OCI-LY1 (cell line): ENCODE data around the gene AAGAB.

Source experiments
- H2AFZ ChIP-seq: fragments of 200-600 bp; sonication (generic), shearing (Covaris generic); 2 replicates; pipeline ENCODE4 v1.6.0; 2014; ENCODE audit warnings: antibody characterized with exemption, mild to moderate bottlenecking, low read length
- H3F3A ChIP-seq: fragments of 200-600 bp; sonication (generic), shearing (Covaris generic); 2 replicates; pipeline ENCODE4 v1.6.0; 2014; ENCODE audit warnings: mild to moderate bottlenecking, antibody characterized with exemption, low read length, moderate library complexity; ENCODE audit not compliant: insufficient read depth
- H3K27ac ChIP-seq: fragments of 200-600 bp; sonication (generic); 2 replicates; pipeline ENCODE4 v1.5.1; 2014; ENCODE audit warnings: low read length, mixed run types, mild to moderate bottlenecking, low read depth; ENCODE audit not compliant: poor library complexity, severe bottlenecking
- H3K27me3 ChIP-seq: fragments of 200-600 bp; sonication (generic); 2 replicates; pipeline ENCODE4 v1.6.0; 2014; ENCODE audit warnings: antibody characterized with exemption, mild to moderate bottlenecking, low read length, moderate library complexity; ENCODE audit not compliant: insufficient read depth
- H3K36me3 ChIP-seq: fragments of 200-600 bp; sonication (generic); 2 replicates; pipeline ENCODE4 v1.6.1; 2014; ENCODE audit warnings: mild to moderate bottlenecking, antibody characterized with exemption, low read length, moderate library complexity, mixed read lengths; ENCODE audit not compliant: insufficient read depth
- H3K4me1 ChIP-seq: fragments of 200-600 bp; sonication (generic); 2 replicates; pipeline ENCODE4 v1.5.1; 2014; ENCODE audit warnings: mild to moderate bottlenecking, low read length, moderate library complexity; ENCODE audit not compliant: insufficient read depth, severe bottlenecking
- H3K4me2 ChIP-seq: fragments of 200-600 bp; sonication (generic), shearing (Covaris generic); 2 replicates; pipeline ENCODE4 v1.6.1; 2014; ENCODE audit warnings: low read length
- H3K4me3 ChIP-seq: fragments of 200-600 bp; sonication (generic); 2 replicates; pipeline ENCODE4 v1.5.1; 2014; ENCODE audit warnings: low read length, low read depth, mild to moderate bottlenecking, mixed read lengths; ENCODE audit not compliant: poor library complexity, severe bottlenecking
- H3K79me2 ChIP-seq: fragments of 200-600 bp; shearing (Covaris generic); 2 replicates; pipeline ENCODE4 v1.6.1; 2016; ENCODE audit warnings: mixed run types, low read length, mixed read lengths; ENCODE audit not compliant: insufficient read depth
- H3K9ac ChIP-seq: fragments of 200-600 bp; sonication (generic), shearing (Covaris generic); 2 replicates; pipeline ENCODE4 v1.6.1; 2014; ENCODE audit warnings: mild to moderate bottlenecking, low read length, mixed read lengths
- H3K9me2 ChIP-seq: fragments of 200-600 bp; sonication (generic), shearing (Covaris generic); 2 replicates; pipeline ENCODE4 v1.6.1; 2014; ENCODE audit warnings: low read depth, mild to moderate bottlenecking, low read length, mixed read lengths
- H3K9me3 ChIP-seq: fragments of 200-600 bp; shearing (Covaris generic); 2 replicates; pipeline ENCODE4 v1.6.1; 2014; ENCODE audit warnings: low read length, mixed read lengths
- H4K20me1 ChIP-seq: fragments of 200-600 bp; sonication (generic), shearing (Covaris generic); 2 replicates; pipeline ENCODE4 v1.6.0; 2016; ENCODE audit warnings: mild to moderate bottlenecking, low read length; ENCODE audit not compliant: insufficient read depth
- EZH2 ChIP-seq: fragments of 200-600 bp; sonication (generic), shearing (Covaris generic); IDR thresholded peaks from 2 replicates; pipeline ENCODE4 v1.8.0; 2017; ENCODE audit warnings: borderline replicate concordance, mixed run types, mild to moderate bottlenecking, antibody characterized with exemption, low read length, moderate library complexity, mixed read lengths
- TF ChIP-seq, protein P1 (sequence below): fragments of 200-600 bp; sonication (generic), shearing (Covaris generic); IDR thresholded peaks from 2 replicates; pipeline ENCODE4 v1.5.1; 2017; ENCODE audit warnings: mild to moderate bottlenecking, antibody characterized with exemption, low read length, moderate library complexity, mixed read lengths

The AAGAB gene

DNA sequence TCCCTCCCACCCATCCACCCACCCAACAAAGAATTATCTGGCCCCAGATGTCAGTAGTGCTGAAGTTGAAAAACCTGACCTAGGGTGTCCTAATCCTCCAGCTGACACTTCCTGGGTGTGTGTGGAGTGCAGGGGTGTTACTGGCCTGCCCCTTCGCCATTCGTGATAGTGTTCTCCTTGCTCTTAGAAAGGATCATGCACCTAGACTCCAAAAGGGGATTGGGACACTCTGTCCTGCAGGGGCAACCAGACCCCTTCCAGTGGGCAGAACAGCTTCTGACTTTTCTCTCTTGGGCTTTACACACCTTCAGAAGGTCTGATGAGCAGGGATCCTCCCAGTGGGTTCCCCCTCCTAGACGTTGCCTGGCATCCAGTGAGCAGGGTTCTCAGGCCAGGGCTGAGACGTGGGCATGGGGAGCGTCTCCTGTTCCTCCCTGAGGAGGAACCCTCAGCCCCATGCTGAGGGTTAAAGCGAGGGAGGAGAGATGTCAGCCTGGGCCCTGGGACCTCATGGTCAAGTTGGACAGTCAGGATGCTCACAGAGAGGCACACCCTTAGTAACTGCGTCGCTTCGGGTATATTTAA lies 75.0 kb downstream of the AAGAB start:
- H3K4me3 ChIP-seq = no peak overlapping the region
- H3K4me2 ChIP-seq = no peak overlapping the region
- H3K79me2 ChIP-seq = no peaks in the 10 kb centered on the region
- no peak overlapping the region for H3K27ac ChIP-seq
- no peak overlapping the region for H3K9ac ChIP-seq
- no peaks in the 10 kb centered on the region for H3K9me3 ChIP-seq
- H4K20me1 ChIP-seq = no peaks in the 10 kb centered on the region
- H3K27me3 ChIP-seq = no peaks in the 10 kb centered on the region
- H3K4me1 ChIP-seq = peaks cover 7% of the 10 kb centered on the region
- no peaks in the 10 kb centered on the region for H3K9me2 ChIP-seq
- peaks cover 66% of the 10 kb centered on the region for H3K36me3 ChIP-seq
- TF ChIP-seq, protein P1, sequence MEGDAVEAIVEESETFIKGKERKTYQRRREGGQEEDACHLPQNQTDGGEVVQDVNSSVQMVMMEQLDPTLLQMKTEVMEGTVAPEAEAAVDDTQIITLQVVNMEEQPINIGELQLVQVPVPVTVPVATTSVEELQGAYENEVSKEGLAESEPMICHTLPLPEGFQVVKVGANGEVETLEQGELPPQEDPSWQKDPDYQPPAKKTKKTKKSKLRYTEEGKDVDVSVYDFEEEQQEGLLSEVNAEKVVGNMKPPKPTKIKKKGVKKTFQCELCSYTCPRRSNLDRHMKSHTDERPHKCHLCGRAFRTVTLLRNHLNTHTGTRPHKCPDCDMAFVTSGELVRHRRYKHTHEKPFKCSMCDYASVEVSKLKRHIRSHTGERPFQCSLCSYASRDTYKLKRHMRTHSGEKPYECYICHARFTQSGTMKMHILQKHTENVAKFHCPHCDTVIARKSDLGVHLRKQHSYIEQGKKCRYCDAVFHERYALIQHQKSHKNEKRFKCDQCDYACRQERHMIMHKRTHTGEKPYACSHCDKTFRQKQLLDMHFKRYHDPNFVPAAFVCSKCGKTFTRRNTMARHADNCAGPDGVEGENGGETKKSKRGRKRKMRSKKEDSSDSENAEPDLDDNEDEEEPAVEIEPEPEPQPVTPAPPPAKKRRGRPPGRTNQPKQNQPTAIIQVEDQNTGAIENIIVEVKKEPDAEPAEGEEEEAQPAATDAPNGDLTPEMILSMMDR = no peak
- no peak for TF ChIP-seq EZH2
- H2AFZ ChIP-seq = no peak overlapping the region
- no peaks in the 10 kb centered on the region for H3F3A ChIP-seq

DNA sequence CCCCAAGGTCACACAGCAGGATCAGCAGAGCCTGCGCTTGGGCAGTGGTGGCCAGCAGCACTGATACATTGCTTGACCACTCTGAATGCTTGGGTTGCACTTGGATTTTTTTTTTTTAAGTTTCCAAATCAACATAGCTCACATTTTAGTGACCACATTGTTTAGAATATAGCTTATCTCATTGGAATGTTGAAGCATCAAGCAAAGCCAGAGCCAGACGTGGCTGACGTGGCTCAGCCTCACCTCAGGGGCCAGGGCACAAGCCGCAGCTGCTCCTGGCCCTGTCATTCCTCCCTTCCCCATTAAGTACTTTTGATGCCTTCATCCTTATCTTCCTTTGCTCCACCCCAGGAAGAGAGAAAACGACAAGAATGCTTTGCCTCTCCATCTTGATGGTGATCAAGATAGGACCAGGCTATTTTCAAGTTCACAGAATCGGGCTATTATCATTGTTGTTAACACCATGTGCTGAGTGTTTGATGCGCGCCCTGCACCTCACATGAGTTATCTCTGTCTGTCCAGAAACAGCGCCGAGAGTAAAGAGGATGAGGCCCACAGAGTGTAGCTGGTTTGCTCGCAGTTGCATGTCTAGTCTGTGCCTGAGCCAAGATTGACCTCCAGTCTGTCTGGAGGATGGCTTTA lies 75.8 kb downstream of the AAGAB start:
- peaks cover 7% of the 10 kb centered on the region for H3K4me1 ChIP-seq

GRCh38 chr15:67177752-67178151 lies 76.7 kb downstream of the AAGAB start:
- TF ChIP-seq EZH2 = no peak
- TF ChIP-seq, protein P1 = no peak
- no peaks in the 10 kb centered on the region for H3K27me3 ChIP-seq
- H3K27ac ChIP-seq = no peak overlapping the region
- H4K20me1 ChIP-seq = no peaks in the 10 kb centered on the region
- H3K4me2 ChIP-seq = no peak overlapping the region
- no peak overlapping the region for H3K4me3 ChIP-seq
- no peak overlapping the region for H2AFZ ChIP-seq
- H3K79me2 ChIP-seq = no peaks in the 10 kb centered on the region
- H3K9ac ChIP-seq = no peak overlapping the region
- peaks cover 7% of the 10 kb centered on the region for H3K4me1 ChIP-seq
- H3K9me2 ChIP-seq = no peaks in the 10 kb centered on the region
- H3K36me3 ChIP-seq = peaks cover 63% of the 10 kb centered on the region
- H3F3A ChIP-seq = no peaks in the 10 kb centered on the region
- no peaks in the 10 kb centered on the region for H3K9me3 ChIP-seq

More for the DNA sequence above, 75.8 kb downstream of the AAGAB start:
- Histone ChIP-seq H4K20me1 (no peaks in the 10 kb centered on the region), H2AFZ (no peak overlapping the region), H3K79me2 (no peaks in the 10 kb centered on the region), H3K36me3 (peaks cover 67% of the 10 kb centered on the region), H3F3A (no peaks in the 10 kb centered on the region), H3K27me3 (no peaks in the 10 kb centered on the region), H3K9ac (no peak overlapping the region), H3K4me3 (no peak overlapping the region), H3K9me3 (no peaks in the 10 kb centered on the region), H3K27ac (no peak overlapping the region), H3K9me2 (no peaks in the 10 kb centered on the region), H3K4me2 (no peak overlapping the region)
- TF ChIP-seq, protein P1 = no peak
- no peak for TF ChIP-seq EZH2
